ENCODE data around the gene KRTAP13-1. TPM values are rescaled to one million over a fixed set of nuclear protein-coding genes. Genes with fewer than 3 reads are reported as not detected.

Gene KRTAP13-1
- total and polyA plus RNA-seq, 2 of the 8 experiments (the other 6 are each of a cell fraction or from before 2014, with no cell fraction given), result not detected

DNA sequence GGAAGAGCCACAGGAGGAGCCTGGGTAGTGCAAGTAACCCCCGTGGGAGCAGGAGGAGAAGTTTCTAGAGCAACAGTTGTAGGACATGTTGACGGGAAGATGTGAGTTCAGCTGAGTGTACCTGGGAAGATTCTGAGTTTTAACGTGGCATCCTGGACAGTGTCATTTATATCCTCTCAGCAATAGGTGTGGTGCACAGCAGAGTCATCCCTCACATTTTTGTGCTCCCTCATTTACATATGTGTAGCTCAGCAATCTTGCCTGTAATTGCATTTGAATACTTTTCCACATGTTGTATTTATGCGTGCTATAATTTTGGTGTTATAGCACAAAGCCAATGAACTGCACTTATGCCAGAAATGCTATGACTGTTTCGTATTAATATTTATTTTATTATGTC, 30.0 kb downstream of the KRTAP13-1 start, which contains the start of gene KRTAP13-3:
Gene KRTAP13-3, minus strand, starts transcription at position 101 of the 400 bp plus-strand sequence. Its CDS starts 14 bp downstream, at position 87.
- Histone ChIP-seq H3K4ac (replicated peaks; ENCODE audit: insufficient read length, low read depth, low read length) (peak within 1 kb of the TSS; percentile 9), H2BK15ac (ENCODE audit: low read length) (peak within 1 kb of the TSS; percentile 53; the same call in 1 of the 2 replicates), H3K36me3 (ENCODE audit: control insufficient read depth in 2 of 4, insufficient read depth in 4 of 4, low read length in 3 of 4) (no peaks in the 10 kb centered on the region), H4K5ac (ENCODE audit: insufficient read length, low read depth, low read length) (peak within 1 kb of the TSS; percentile 72), H3K23ac (ENCODE audit: insufficient read length) (no peak within 1 kb of the TSS), H2BK120ac (replicated peaks; ENCODE audit: low read depth, low read length) (peak within 1 kb of the TSS; percentile 16), H3K27me3 (replicated peaks in 1 of 4; ENCODE audit: control insufficient read depth in 3 of 4, extremely low read depth in 1 of 4, insufficient read depth in 3 of 4, low read length in 3 of 4) (no peaks in the 10 kb centered on the region), H2BK5ac (ENCODE audit: low read depth, low read length) (no peak within 1 kb of the TSS), H3K14ac (ENCODE audit: insufficient read length) (no peak within 1 kb of the TSS), H2BK20ac (ENCODE audit: low read length) (peak within 1 kb of the TSS; percentile 53; the same call in 1 of the 2 replicates), H2AFZ (ENCODE audit: low read length) (no peak within 1 kb of the TSS), H3K79me1 (ENCODE audit: low read depth, low read length) (no peaks in the 10 kb centered on the region), H4K91ac (replicated peaks; ENCODE audit: insufficient read length, low read length) (peak within 1 kb of the TSS; percentile 39), H2AK5ac (ENCODE audit: low read depth, low read length) (0 out of 2 replicates have a peak within 1 kb of the TSS, but pooled peaks have one; percentile 46), H3K18ac (ENCODE audit: extremely low read depth, low read length) (peak within 1 kb of the TSS; percentile 65; the same call in 1 of the 2 replicates), H3K4me2 (ENCODE audit: insufficient read depth in 1 of 2, low read depth in 2 of 2, low read length in 2 of 2) (peak within 1 kb of the TSS in 1 of 2 experiments; percentile 21; a peak in 1 of 4 replicates), H4K8ac (ENCODE audit: extremely low read depth, insufficient read depth, low read length) (no peak within 1 kb of the TSS), H3K56ac (replicated peaks; ENCODE audit: insufficient read length, low read depth, low read length) (no peak within 1 kb of the TSS), H3K27ac (ENCODE audit: low read depth, low read length) (no peak within 1 kb of the TSS), H2BK12ac (ENCODE audit: low read depth, low read length) (peak within 1 kb of the TSS; percentile 82; the same call in 1 of the 2 replicates), H3K9me3 (ENCODE audit: insufficient read depth in 2 of 2, low read depth in 1 of 2, low read length in 1 of 2) (peaks cover 7 to 10% of the 10 kb centered on the region in 2 experiments; a peak in 3 of 4 replicates), H3K9ac (replicated peaks in 1 of 4; ENCODE audit: extremely low read depth in 1 of 4, low read depth in 3 of 4, low read length in 3 of 4) (no peak within 1 kb of the TSS), H3K79me2 (ENCODE audit: control insufficient read depth in 1 of 2, insufficient read depth in 2 of 2, low read length in 2 of 2) (no peaks in the 10 kb centered on the region), H3K23me2 (ENCODE audit: low read depth, low read length) (no peaks in the 10 kb centered on the region), H3K4me1 (replicated peaks in 1 of 4; ENCODE audit: control insufficient read depth in 3 of 4, insufficient read depth in 4 of 4, low read length in 3 of 4) (peaks cover 2 to 15% (median 6%) of the 10 kb centered on the region in 4 experiments; a peak in 5 of 7 replicates), H4K20me1 (replicated peaks in 1 of 2; ENCODE audit: control insufficient read depth in 1 of 2, insufficient read depth in 2 of 2, low read length in 2 of 2) (no peaks in the 10 kb centered on the region), H3K4me3 (ENCODE audit: extremely low read depth in 1 of 4, insufficient read depth in 2 of 4, low read depth in 3 of 4, low read length in 4 of 4) (no peak within 1 kb of the TSS)
- DNase-seq (ENCODE audit: low read depth in 1 of 2, low spot score in 2 of 2), result no peak
- POLR2A ChIA-PET (ENCODE audit: partially characterized antibody), result no interaction called here
- WGBS, 2 experiments (ENCODE audit: extremely low coverage in 1 of 2, insufficient coverage in 1 of 2, insufficient read length in 1 of 2, insufficient replicate concordance in 2 of 2, low coverage in 1 of 2, low lambda C conversion rate in 2 of 2, missing lambda C conversion rate in 1 of 2), result 82% methylated on average over 5 of the region's 5 CpGs; no CpG with 5 or more reads in 1 of the 2 experiments
- no peak for FAIRE-seq
- CTCF ChIA-PET (ENCODE audit: partially characterized antibody), result interaction anchor here (1.2 to 1.5 kb wide), 2 partner anchors 16 to 19 kb away, joined by 3 to 5 read pairs; no protein-coding TSS in a partner anchor
- TF ChIP-seq JUN (IDR thresholded peaks at IDR 0.05; ENCODE audit: low read depth, low read length) (no peak), RNF2 (IDR thresholded peaks at IDR 0.05; ENCODE audit: borderline replicate concordance, low read depth, low read length, missing control alignments, poor library complexity, severe bottlenecking) (no peak), TEAD4 (IDR thresholded peaks at IDR 0.05; ENCODE audit: low read depth, low read length) (no peak), EZH2 (IDR thresholded peaks at IDR 0.05; ENCODE audit: low read depth, low read length, severe bottlenecking) (no peak), RAD21 (IDR thresholded peaks at IDR 0.05 in 1 of 2, conservative IDR thresholded peaks at IDR 0.05 in 1 of 2; ENCODE audit: low read depth in 2 of 2, low read length in 2 of 2) (no peak)
- TF ChIP-seq, protein P1, sequence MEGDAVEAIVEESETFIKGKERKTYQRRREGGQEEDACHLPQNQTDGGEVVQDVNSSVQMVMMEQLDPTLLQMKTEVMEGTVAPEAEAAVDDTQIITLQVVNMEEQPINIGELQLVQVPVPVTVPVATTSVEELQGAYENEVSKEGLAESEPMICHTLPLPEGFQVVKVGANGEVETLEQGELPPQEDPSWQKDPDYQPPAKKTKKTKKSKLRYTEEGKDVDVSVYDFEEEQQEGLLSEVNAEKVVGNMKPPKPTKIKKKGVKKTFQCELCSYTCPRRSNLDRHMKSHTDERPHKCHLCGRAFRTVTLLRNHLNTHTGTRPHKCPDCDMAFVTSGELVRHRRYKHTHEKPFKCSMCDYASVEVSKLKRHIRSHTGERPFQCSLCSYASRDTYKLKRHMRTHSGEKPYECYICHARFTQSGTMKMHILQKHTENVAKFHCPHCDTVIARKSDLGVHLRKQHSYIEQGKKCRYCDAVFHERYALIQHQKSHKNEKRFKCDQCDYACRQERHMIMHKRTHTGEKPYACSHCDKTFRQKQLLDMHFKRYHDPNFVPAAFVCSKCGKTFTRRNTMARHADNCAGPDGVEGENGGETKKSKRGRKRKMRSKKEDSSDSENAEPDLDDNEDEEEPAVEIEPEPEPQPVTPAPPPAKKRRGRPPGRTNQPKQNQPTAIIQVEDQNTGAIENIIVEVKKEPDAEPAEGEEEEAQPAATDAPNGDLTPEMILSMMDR (IDR thresholded peaks at IDR 0.05; ENCODE audit: control extremely low read depth in 1 of 3, insufficient read depth in 1 of 3, low read depth in 1 of 3, low read length in 3 of 3), result no peak
